H1 (cell line): ENCODE data around the gene CAP2. TPM values are rescaled to one million over a fixed set of nuclear protein-coding genes. Genes with fewer than 3 reads are reported as not detected.

Experiments
- KDM1A ChIP-seq: fragments of 200-600, 300-600 bp; sonication (generic); IDR thresholded peaks from 2 replicates; pipeline ENCODE4 v1.7.1; 2016; ENCODE audit warnings: mild to moderate bottlenecking, low read length, borderline replicate concordance
- KDM5A ChIP-seq: fragments of 200-600 bp; IDR thresholded peaks from 2 replicates; pipeline ENCODE4 v1.7.1; 2012; ENCODE audit warnings: mild to moderate bottlenecking, low read length, inconsistent platforms, mixed read lengths
- polyA plus RNA-seq, 7 experiments: library from polyadenylated mRNA; depleted of rRNA in 3 of 7; stranded (reverse) in 5 of 7; unstranded in 2 of 7; fragments of >200 nt in 5 of 7; fragments of 200-250 nt in 2 of 7; gene quantifications; 1 replicate in 5 of 7; 2 replicates in 1 of 7; 4 replicates in 1 of 7; pipeline versions ENCODE4 v1.2.1 to v1.2.3, GENCODE V29; 2011 to 2013; ENCODE audit warnings: missing spikeins in 2 of 7, mixed read lengths in 2 of 7
- total RNA-seq: library from RNA; stranded (reverse); fragmentation: NEBNext Ultra II Directional; extraction: Animal tissue kit (Norgen Biotek cat#: 25700); gene quantifications from 2 replicates; pipeline ENCODE4 v1.2.1, GENCODE V29; 2021
- TF ChIP-seq, protein P1 (sequence below): IDR thresholded peaks from 2 replicates; pipeline ENCODE4 v1.6.1; 2012; ENCODE audit warnings: low read length, inconsistent platforms
- TF ChIP-seq, protein P2 (sequence below): fragments of 300-600 bp; sonication (generic); IDR thresholded peaks from 2 replicates; pipeline ENCODE4 v1.7.1; 2012; ENCODE audit warnings: low read length, moderate library complexity, mild to moderate bottlenecking, inconsistent platforms; ENCODE audit not compliant: insufficient replicate concordance

The CAP2 gene
- total and polyA plus RNA-seq, 2 of the 8 experiments (the other 6 are each of a cell fraction or from before 2014, with no cell fraction given): 7.2 to 10.0 TPM

DNA sequence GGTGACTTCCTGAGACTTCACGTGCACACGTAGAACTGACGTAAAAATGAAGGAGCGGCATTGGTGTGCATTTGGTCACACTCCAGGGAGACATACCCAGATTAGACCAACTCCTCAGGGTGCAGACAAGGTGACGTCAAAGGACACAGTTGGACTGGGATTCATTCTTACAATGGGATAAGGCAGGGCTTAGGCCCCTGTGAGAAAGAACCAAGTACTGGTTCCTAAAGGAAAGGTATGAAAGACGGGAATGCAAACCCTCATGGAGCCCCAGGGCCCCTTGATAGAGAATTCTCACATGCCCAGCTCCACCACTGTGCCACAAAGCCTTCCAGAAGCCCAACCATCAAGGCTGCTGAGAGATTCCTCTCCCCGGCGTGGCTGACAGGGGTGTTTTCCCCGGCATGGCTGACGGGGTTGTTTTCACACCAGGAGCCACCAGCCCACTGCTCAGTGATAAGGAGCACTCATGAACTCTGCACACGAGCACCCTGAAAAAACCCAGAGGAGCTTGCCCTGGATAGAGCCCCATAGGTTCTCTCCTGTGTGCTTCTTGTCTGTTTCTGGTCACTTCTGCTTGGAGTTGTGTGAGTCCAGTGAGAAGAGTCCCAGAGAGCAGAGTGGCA, 90.1 kb downstream of the CAP2 start (continued):
- TF ChIP-seq, protein P1, sequence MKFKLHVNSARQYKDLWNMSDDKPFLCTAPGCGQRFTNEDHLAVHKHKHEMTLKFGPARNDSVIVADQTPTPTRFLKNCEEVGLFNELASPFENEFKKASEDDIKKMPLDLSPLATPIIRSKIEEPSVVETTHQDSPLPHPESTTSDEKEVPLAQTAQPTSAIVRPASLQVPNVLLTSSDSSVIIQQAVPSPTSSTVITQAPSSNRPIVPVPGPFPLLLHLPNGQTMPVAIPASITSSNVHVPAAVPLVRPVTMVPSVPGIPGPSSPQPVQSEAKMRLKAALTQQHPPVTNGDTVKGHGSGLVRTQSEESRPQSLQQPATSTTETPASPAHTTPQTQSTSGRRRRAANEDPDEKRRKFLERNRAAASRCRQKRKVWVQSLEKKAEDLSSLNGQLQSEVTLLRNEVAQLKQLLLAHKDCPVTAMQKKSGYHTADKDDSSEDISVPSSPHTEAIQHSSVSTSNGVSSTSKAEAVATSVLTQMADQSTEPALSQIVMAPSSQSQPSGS: no peak
- TF ChIP-seq, protein P2, sequence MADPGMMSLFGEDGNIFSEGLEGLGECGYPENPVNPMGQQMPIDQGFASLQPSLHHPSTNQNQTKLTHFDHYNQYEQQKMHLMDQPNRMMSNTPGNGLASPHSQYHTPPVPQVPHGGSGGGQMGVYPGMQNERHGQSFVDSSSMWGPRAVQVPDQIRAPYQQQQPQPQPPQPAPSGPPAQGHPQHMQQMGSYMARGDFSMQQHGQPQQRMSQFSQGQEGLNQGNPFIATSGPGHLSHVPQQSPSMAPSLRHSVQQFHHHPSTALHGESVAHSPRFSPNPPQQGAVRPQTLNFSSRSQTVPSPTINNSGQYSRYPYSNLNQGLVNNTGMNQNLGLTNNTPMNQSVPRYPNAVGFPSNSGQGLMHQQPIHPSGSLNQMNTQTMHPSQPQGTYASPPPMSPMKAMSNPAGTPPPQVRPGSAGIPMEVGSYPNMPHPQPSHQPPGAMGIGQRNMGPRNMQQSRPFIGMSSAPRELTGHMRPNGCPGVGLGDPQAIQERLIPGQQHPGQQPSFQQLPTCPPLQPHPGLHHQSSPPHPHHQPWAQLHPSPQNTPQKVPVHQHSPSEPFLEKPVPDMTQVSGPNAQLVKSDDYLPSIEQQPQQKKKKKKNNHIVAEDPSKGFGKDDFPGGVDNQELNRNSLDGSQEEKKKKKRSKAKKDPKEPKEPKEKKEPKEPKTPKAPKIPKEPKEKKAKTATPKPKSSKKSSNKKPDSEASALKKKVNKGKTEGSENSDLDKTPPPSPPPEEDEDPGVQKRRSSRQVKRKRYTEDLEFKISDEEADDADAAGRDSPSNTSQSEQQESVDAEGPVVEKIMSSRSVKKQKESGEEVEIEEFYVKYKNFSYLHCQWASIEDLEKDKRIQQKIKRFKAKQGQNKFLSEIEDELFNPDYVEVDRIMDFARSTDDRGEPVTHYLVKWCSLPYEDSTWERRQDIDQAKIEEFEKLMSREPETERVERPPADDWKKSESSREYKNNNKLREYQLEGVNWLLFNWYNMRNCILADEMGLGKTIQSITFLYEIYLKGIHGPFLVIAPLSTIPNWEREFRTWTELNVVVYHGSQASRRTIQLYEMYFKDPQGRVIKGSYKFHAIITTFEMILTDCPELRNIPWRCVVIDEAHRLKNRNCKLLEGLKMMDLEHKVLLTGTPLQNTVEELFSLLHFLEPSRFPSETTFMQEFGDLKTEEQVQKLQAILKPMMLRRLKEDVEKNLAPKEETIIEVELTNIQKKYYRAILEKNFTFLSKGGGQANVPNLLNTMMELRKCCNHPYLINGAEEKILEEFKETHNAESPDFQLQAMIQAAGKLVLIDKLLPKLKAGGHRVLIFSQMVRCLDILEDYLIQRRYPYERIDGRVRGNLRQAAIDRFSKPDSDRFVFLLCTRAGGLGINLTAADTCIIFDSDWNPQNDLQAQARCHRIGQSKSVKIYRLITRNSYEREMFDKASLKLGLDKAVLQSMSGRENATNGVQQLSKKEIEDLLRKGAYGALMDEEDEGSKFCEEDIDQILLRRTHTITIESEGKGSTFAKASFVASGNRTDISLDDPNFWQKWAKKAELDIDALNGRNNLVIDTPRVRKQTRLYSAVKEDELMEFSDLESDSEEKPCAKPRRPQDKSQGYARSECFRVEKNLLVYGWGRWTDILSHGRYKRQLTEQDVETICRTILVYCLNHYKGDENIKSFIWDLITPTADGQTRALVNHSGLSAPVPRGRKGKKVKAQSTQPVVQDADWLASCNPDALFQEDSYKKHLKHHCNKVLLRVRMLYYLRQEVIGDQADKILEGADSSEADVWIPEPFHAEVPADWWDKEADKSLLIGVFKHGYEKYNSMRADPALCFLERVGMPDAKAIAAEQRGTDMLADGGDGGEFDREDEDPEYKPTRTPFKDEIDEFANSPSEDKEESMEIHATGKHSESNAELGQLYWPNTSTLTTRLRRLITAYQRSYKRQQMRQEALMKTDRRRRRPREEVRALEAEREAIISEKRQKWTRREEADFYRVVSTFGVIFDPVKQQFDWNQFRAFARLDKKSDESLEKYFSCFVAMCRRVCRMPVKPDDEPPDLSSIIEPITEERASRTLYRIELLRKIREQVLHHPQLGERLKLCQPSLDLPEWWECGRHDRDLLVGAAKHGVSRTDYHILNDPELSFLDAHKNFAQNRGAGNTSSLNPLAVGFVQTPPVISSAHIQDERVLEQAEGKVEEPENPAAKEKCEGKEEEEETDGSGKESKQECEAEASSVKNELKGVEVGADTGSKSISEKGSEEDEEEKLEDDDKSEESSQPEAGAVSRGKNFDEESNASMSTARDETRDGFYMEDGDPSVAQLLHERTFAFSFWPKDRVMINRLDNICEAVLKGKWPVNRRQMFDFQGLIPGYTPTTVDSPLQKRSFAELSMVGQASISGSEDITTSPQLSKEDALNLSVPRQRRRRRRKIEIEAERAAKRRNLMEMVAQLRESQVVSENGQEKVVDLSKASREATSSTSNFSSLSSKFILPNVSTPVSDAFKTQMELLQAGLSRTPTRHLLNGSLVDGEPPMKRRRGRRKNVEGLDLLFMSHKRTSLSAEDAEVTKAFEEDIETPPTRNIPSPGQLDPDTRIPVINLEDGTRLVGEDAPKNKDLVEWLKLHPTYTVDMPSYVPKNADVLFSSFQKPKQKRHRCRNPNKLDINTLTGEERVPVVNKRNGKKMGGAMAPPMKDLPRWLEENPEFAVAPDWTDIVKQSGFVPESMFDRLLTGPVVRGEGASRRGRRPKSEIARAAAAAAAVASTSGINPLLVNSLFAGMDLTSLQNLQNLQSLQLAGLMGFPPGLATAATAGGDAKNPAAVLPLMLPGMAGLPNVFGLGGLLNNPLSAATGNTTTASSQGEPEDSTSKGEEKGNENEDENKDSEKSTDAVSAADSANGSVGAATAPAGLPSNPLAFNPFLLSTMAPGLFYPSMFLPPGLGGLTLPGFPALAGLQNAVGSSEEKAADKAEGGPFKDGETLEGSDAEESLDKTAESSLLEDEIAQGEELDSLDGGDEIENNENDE: no peak
- TF ChIP-seq KDM1A (no peak), KDM5A (no peak)
- TF ChIP-seq, all 59 proteins: peak for 0
